Transverse colon (tissue), 4 donors: Measurements from ENCODE around the gene IKZF1.

ENCODE experiments used
- CTCF ChIP-seq, 5 experiments: fragments of 200-600 bp in 3 of 5; fragments of 450-650 bp in 2 of 5; sonication (generic) in 3 of 5; IDR thresholded peaks; 1 replicate in 2 of 5; 2 replicates in 3 of 5; pipeline ENCODE4 v1.5.1; 2016 to 2017; ENCODE audit warnings: antibody characterized with exemption in 5 of 5, inconsistent platforms in 3 of 5, mild to moderate bottlenecking in 2 of 5, moderate library complexity in 1 of 5
- POLR2A ChIP-seq: fragments of 450-650 bp; IDR thresholded peaks from one replicate; pipeline ENCODE4 v1.6.1; 2016; ENCODE audit warnings: antibody characterized with exemption, mild to moderate bottlenecking, moderate library complexity
- POLR2AphosphoS5 ChIP-seq, 3 donors: sonication (generic); formaldehyde crosslinking; IDR thresholded peaks; one replicate each; pipeline ENCODE4 v1.6.1; 2016; ENCODE audit warnings: antibody characterized with exemption in 3 of 3

GRCh38 chr7:50448823-50449222 is 144.3 kb downstream of the IKZF1 start:
- no peak for TF ChIP-seq CTCF (IDR thresholded peaks at IDR 0.05)
- no peak for TF ChIP-seq POLR2A
- TF ChIP-seq POLR2AphosphoS5 (IDR thresholded peaks at IDR 0.05), result no peak
